ENCODE measurements around the gene YTHDC2.

DNA sequence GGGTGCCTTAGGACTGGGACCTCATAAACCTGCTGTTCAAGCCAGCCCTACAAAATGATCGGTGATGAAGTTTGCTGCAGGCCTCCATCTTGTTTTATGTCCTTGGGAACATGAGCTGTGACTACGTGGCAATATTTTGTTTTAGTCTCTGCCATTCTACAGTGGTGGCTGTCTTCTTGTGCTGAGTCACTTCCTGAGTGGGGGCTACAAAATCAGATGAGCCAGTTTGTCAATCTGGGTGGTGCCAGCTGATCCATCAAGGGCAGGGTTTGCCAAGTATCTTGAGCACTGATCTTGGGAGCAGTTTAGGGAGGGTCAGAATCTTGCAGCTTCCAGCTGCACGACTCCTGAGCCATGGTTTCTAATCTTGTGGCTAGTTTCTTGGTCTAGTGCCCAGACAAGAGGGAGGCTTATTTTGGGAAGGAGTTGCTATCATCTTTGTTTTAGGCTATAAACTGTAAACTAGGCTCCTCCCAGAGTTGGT, 94.7 kb downstream of the YTHDC2 start:
- TF ChIP-seq, protein P1, sequence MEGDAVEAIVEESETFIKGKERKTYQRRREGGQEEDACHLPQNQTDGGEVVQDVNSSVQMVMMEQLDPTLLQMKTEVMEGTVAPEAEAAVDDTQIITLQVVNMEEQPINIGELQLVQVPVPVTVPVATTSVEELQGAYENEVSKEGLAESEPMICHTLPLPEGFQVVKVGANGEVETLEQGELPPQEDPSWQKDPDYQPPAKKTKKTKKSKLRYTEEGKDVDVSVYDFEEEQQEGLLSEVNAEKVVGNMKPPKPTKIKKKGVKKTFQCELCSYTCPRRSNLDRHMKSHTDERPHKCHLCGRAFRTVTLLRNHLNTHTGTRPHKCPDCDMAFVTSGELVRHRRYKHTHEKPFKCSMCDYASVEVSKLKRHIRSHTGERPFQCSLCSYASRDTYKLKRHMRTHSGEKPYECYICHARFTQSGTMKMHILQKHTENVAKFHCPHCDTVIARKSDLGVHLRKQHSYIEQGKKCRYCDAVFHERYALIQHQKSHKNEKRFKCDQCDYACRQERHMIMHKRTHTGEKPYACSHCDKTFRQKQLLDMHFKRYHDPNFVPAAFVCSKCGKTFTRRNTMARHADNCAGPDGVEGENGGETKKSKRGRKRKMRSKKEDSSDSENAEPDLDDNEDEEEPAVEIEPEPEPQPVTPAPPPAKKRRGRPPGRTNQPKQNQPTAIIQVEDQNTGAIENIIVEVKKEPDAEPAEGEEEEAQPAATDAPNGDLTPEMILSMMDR (IDR thresholded peaks at IDR 0.05) = no peak
- TF ChIP-seq EP300 (IDR thresholded peaks at IDR 0.05) = no peak
